Keratinocyte (primary cell): Measurements from ENCODE around the gene ATG10.

Experiments used
- EZH2 ChIP-seq: IDR thresholded peaks from one replicate; pipeline ENCODE4 v1.6.1; 2012; ENCODE audit warnings: inconsistent platforms, mild to moderate bottlenecking, low read length, moderate library complexity
- TF ChIP-seq, protein P1 (sequence below), 3 experiments: IDR thresholded peaks in 1 of 3; conservative IDR thresholded peaks in 1 of 3; optimal IDR thresholded peaks in 1 of 3; 2 replicates in 2 of 3; 3 replicates in 1 of 3; pipeline versions ENCODE3 to v1.5.1; 2011; ENCODE audit warnings: low read length in 3 of 3, mild to moderate bottlenecking in 3 of 3, moderate library complexity in 2 of 3, control low read depth in 1 of 3, inconsistent platforms in 1 of 3; ENCODE audit not compliant: insufficient read depth in 2 of 3; ENCODE audit errors: extremely low read depth in 1 of 3

DNA sequence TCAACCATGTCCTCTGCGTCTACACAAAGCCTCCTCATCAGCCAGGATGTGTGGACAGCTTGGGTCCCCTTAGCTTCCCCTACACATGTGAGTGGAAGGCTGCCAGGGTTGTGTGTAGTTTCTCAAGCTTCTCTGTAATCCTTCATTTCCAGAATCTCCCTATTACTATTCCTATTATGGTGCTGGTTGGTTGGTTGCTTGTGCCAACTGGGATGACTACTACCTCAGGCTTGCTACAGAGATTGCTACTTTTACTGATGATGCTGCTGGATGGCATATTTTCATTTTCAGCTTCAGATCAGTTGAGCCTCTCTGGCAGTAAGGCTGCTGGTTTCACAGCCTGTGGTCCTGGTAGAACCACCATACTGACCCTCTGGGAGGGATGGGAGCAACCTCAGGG is 39.9 kb downstream of the ATG10 start:
- TF ChIP-seq, protein P1, sequence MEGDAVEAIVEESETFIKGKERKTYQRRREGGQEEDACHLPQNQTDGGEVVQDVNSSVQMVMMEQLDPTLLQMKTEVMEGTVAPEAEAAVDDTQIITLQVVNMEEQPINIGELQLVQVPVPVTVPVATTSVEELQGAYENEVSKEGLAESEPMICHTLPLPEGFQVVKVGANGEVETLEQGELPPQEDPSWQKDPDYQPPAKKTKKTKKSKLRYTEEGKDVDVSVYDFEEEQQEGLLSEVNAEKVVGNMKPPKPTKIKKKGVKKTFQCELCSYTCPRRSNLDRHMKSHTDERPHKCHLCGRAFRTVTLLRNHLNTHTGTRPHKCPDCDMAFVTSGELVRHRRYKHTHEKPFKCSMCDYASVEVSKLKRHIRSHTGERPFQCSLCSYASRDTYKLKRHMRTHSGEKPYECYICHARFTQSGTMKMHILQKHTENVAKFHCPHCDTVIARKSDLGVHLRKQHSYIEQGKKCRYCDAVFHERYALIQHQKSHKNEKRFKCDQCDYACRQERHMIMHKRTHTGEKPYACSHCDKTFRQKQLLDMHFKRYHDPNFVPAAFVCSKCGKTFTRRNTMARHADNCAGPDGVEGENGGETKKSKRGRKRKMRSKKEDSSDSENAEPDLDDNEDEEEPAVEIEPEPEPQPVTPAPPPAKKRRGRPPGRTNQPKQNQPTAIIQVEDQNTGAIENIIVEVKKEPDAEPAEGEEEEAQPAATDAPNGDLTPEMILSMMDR (optimal IDR thresholded peaks at IDR 0.05 in 1 of 3, IDR thresholded peaks at IDR 0.05 in 1 of 3, conservative IDR thresholded peaks at IDR 0.05 in 1 of 3; ENCODE audit: extremely low read depth in 1 of 3, insufficient read depth in 2 of 3, low read length in 3 of 3): no peak
- TF ChIP-seq EZH2: no peak
